Inflammatory macrophage treated with lipopolysaccharide for 1 hour (primary cell): Measurements from ENCODE around the gene CXCR2.
"Not testable (repeated sequence)": the region's sequence is repeated elsewhere in the genome, so short reads cannot be mapped to it uniquely, and the experiment has no call there.

Source experiments
- DNase-seq, 2 donors: peaks; one replicate each; pipeline ENCODE4 v3.0.0-alpha.2; 2020 to 2022

The CXCR2 gene

DNA sequence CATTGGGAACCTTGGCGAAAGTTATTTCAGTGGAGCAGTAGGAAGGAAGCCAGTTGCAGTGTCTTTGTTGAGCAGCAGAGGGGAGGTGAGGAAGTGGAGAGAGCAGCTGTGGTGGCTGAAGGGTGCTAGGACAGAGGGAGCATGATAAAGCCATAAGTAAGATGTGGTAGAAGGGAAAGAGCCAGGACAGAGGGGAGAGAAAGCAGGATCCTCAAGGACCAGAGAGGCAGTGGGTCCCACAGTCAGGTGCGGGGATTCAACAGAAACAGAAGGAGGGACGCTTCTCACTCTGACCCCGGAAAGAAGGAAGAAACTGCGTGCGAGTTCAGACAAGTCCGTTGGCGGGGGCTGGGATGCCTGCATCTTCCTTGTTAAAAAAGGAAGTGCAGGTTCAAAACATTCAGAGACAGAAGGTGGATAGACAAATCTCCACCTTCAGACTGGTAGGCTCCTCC is at the start of gene CXCR2:
Gene CXCR2, plus strand, starts transcription at position 403 of the 455 bp plus-strand sequence. CDS start 8,774 bp downstream, outside the sequence.
- peak in 1 of 2 donors; percentile 41 for DNase-seq

DNA sequence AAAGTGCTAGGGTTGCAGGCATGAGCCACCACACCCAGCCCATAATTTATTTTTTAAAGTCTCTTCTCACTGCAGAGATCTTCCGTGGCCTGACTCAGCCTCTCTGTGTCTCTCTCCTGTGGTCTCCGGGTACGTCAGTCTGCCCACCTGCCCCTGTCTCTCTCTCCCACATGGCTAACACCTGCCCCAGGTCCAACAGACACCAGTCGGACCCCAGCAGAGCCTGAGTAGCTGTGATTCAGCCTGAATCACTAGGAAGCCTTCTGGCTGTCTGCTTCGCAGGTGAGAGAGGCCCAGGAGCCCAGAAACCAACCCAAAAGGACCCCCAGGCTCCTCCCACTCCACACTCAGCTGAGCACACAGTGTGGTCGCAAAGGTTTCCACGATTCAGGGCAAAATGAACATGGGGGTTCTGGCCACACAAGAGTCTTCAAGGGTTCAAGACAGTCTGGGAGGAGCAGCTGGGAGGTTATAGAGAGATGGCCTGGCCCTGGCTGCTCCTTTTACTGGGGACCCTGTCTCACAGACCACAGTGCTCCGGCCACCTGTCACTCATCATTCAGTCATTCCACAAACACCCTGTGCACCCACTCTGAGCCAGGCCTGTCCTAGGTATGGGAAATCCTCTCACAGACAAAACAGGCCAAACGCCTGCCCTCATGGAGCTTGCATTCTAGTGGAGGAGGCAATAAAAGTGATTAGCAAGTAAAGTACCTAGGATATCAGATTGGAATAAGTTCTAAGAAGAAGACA is 48.2 kb upstream of the CXCR2 start:
- DNase-seq: no peak

DNA sequence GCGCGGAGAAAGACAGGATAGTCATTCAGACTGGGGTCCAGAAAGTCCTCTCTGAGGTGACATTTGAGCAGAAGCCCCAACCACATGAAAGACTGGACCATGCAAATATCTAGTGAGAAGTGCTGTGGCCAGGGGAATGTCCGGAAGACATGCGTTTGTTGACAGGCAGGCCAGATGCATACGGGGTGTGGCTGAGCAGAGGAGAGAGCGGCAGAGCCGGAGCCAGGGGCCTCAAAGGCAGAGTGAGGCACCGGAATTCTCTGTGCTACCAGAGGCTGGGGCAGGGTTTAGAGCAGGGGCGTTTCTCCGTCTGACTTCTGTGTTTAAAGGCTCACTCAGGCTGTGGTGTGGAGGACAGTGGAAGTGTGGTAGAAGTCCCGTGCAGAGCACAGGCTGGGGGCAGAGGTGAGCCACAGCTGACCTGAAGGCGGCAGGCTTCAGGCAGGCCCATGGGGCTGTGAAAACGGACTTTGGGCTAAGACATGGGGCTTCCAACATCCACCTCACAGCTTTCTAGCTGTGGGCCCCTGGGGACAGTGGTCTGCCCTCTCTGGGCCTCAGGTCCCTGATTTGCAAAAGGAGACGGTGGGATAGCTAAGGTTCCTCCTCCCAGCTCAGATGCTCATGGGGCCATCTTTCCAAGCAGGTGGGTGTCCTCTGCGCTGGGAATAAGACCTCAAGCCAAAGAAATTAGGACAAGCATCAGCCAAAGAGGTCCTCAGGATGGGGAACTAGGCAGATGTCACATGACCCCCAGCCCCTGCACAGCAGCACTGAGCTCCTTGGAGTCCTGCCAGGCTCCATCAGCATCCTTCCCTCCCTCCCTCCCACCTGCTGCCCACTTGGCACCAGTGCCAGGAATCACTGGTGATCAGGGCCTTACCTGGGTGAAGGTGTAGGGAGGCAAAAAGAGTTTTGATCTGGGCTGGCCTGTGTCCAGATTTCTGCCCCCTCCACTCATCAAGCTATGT is 45.6 kb upstream of the CXCR2 start:
- no peak for DNase-seq

DNA sequence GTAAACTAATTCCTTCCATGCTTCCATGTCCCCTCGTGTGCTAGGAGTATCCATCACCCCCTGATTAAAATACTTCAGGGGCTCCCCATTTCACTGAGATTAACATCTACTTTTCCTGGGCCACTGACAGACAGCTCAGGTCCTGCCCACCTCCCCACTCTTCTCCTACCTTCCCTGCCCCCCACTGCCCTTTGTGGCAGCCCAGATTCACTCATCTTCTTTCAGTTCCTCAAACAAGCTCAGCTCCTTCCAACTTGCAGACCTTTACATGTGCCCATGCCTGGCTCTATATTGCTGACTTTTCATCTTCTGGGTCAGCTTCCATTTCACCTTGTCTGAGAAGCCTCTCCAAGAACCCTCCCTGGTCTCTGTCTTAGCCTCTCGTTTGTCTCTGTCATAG is 44.8 kb upstream of the CXCR2 start:
- DNase-seq: peak; percentile 40 to 44

DNA sequence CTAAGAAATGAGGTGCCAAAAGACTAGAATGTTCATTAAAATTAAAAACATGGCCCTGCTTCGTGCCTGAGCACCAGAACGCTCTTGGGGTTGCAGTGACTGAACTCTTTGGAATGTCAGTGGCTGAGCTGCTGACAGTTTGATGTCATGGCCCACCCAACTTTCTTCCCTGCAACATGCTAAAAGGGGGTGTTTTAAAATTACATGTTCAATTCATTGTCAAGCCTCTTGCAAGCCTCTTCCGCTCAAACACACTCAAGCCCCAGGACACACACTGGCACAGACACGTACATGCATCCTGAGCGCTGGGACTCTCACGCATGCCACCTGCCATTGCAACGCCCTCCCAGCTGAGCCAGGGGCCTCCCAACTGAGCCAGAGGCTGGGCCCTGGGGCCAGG is 44.1 kb upstream of the CXCR2 start:
- DNase-seq: no peak

DNA sequence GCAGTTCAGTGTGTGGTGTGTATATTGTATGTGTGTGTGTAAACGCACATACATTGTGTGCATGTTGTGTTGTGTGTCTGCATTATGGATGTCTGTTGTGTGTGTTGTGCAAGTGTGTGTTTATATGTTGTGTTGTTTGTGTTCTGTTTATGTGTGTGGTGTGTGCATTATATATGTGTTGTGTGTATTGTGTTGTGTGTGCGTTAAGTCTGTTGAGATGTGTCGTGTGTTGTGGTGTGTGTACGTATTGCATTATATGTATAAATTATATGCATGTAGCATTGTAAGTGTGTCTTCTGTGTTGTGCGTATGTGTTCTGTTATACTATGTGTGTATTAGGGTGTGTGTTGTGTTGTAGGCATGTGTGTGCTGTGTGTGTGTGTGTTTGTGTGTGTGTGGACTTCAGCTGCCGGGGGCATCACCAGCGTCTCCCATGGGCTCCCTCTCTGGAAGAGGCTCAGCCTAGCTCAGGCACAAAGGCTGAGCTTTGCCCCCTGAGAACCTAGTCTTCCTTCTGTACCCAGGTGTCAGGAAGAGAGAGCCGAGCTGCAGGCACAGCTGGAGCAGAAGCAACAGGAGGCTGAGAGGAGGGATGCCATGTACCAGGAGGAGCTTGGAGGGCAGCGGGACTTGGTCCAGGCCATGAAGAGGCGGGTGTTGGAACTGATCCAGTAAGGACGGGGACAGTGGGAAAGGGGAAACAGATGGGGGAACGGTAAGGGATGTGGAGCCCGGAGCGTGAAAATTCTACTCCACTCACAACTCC is 43.1 kb upstream of the CXCR2 start:
- DNase-seq: no peak

DNA sequence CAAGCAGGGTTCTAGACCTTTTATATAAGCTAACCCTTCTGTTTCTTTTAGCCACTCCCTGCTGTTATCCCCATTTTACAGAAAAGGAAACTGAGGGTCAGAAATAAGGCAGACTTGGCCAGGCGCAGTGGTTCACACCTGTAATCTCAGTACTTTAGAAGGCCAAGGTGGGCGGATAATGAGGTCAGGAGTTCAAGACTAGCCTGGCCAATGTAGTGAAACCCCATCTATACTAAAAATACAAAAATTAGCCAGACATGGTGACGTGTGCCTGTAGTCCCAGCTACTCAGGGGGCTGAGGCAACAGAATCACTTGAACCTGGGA is 42.5 kb upstream of the CXCR2 start:
- no peak for DNase-seq

DNA sequence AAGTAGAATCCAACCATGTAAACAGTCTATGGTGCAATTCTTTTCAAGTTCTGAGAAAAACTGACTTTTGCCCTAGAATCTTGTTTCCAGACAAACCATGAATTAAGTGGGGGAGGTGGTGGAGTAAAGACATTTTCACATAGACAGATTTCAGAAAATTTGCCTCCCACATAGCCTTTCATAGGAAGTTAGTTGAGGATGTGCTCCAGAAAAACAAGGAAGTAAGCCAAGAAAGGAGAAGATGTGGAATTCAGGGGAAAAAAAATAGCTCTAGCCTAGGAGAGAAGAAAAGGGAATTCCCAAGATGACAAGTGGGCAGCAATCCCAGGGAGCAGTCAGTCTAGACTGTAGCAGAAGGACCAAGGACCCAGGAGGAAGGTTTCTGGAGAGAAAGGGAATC is 39.4 kb upstream of the CXCR2 start:
- peak; percentile 79 to 92 for DNase-seq

DNA sequence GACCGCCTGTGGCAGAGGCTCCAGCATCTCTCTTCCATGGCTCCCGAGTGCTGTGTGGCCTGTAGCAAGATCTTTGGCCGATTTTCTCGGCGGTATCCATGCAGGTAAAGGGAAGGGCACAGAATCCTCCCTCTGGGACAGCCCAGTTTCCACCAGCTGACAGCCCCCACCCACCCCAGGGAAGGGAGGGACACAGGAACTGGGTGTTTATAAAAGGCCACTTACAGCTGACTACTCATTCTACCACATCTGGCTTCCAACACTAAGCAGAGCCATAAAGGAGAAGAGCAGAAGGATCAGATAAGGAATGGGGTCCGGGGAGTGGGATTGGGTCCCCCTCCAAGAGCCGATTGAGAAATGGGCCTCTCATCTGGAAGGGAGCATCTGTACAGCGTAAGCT is 36.6 kb upstream of the CXCR2 start:
- no peak for DNase-seq

DNA sequence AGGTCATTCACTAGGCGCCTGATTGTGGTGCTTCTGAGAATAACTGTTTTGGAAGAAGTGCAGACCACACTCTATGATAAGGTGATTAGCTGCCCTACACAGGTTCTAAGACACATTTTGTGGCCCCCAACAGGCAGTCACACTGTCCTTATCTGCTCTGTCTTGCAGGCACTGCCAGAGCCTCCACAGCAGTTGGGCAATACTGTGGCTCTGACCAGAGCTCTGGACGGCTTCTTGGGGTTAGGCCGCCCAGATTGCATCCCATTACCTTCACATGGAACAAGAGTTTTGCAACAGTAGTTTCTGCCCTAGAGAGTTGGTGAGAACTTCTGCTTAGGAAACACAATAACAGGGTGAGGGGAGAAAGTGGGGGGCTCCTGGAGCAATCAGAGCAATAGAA is 34.1 kb upstream of the CXCR2 start:
- DNase-seq: peak; percentile 37 to 56

DNA sequence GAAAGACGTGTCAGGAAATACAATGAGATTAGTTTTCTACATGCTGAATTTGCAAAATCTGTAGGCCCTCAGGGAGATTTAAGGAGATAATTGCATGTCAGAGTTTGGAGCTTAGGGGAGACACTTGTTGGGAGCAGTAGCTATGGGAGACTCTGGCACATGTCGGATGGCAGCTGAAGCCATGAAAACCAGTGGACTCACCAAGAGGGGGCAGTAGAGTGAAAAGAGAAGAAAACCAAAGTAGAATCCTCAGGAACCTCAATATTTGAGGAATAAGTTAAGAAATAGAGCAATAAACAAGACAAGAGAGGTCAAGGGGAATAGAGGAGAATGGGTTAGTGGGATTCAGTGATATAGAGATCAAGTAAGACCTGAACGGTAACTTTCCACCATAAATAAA is 31.9 kb upstream of the CXCR2 start:
- peak in 1 of 2 donors; percentile 50 for DNase-seq

DNA sequence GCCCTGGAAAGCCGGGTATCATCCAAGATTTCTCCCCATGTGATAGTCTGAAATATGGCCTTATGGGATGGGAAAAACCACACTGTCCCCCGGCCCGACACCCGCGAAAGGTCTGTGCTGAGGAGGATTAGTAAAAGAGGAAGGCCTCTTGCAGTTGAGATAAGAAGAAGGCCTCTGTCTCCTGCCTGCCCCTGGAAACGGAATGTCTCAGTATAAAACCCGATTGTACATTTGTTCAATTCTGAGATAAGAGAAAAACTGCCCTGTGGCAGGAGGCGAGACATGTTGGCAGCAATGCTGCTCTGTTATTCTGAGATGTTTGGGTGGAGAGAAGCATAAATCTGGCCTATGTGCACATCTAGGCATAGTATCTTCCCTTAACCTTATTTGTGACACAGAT is 30.0 kb upstream of the CXCR2 start:
- no peak for DNase-seq

DNA sequence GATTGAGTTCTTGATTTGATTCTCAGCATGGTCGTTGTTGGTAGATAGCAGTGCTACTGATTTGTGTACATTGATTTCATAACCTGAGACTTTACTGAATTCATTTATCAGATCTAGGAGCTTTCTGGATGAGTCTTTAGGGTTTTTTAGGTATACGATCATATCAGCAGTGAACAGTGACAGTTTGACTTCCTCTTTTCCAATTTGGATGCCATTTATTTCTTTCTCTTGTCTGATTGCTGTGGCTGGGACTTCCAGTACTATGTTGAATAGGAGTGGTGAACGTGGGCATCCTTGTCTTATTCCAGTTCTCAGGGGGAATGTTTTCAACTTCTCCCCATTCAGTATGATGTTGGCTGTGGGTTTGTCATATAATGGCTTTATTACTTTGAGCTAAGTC is 27.9 kb upstream of the CXCR2 start:
- DNase-seq: no peak

DNA sequence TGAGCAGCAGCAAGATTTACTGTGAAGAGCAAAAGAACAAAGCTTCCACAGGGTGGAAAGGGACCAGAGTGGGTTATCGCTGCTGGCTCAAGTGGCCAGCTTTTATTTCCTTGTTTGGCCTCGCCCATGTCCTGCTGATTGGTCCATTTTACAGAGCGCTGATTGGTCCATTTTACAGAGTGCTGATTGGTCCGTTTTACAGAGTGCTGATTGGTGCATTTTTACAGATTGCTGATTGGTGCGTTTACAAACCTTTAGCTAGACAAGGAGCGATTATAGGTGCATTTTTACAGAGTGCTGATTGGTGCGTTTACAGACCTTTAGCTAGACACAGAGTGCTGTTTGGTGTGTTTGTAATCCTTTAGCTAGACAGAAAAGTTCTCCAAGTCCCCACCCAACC is 17.0 kb upstream of the CXCR2 start:
- not testable (repeated sequence) for DNase-seq

DNA sequence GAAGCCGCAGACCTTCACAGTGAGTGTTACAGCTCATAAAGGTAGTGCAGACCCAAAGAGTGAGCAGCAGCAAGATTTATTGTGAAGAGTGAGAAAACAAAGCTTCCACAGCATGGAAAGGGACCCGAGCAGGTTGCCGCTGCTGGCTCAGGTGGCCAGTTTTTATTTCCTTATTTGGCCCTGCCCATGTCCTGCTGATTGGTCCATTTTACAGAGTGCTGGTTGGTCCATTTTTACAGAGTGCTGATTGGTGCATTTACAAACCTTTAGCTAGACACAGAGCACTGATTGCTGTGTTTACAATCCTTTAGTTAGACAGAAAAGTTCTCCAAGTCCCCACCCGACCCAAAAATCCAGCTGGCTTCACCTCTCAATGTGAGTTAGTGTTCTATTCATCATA is 4.0 kb upstream of the CXCR2 start:
- DNase-seq: not testable (repeated sequence)

DNA sequence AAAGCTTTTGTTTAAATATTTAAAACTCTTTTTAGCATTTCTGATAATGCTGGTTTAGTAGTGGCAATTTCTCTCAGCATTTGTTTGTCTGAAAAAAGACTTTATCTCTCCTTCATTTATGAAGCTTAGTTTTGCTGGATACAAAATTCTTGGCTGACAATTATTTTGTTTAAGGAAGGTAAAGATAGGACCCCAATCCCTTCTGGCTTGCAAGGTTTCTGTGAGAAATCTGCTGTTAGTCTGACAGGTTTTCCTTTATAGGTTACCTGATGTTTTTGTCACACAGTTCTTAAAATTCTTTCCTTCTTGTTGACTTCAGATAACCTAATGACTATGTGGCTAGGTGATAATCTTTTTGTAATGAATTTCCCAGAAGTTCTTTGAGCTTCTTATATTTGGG is 3.5 kb upstream of the CXCR2 start:
- DNase-seq: not testable (repeated sequence)

DNA sequence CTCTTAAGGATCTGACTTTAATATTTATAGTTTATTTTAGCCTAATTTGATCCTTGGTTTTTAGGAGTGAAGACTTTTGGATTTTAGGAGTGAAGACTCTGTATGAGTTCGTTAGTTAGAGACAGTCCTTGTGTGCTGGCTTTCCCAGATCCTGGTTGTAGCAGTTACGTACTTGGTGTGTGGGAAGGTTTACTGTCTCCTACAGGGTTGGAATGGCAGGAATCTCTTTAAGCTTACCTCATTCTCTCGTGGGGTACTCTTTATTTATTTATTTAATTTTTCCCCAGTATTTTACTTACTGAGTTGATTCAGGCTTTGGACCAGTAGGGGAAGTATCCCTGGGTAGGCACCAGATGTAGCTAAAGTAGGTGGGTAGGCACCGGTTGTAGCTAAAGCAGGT is 1.8 kb upstream of the CXCR2 start:
- DNase-seq: no peak

DNA sequence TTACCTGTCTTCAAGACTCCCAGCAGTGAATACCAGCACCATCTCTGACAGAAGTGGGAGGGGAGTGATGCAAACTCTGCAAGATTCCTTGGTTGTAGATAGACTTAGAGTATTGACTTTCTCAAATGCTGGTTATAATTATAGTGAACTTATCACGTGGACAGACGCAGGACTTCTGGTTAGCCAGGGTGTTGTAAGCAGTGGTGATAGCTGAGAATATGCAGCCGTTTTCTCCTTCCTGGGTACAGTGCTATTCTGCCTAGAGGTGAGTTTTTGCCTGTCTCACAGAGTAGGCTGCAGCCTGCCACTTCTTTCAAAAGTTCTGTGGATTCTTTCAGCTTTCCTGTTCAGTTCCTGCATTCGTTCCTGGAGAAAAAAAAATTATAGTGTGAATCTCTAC is 733 bp upstream of the CXCR2 start:
- DNase-seq: no peak

DNA sequence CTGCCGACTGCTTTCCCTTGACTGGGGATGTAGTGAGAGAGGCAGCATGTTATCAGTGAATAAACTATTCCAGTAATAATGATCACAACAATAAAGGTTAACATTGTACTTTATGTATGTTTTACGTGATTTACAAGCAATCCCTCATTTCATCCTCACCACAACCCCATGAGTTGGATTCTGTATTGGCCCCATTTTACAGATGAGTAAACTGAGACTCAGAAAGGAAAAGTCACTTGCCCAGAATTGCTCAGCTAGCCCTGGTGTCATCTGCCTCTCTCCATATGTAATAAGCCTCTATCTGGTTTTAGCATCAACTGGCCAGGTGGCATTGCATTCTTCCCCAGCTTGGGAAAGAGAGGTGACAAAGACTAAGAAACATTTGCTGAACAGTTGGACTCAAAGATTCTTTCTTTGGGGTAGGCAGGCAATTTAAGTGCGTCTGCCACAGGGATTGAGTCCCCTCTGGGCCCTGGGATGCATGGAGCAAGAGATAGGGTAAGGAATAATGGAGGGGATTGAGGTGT is 2.2 kb downstream of the CXCR2 start:
- DNase-seq: no peak

DNA sequence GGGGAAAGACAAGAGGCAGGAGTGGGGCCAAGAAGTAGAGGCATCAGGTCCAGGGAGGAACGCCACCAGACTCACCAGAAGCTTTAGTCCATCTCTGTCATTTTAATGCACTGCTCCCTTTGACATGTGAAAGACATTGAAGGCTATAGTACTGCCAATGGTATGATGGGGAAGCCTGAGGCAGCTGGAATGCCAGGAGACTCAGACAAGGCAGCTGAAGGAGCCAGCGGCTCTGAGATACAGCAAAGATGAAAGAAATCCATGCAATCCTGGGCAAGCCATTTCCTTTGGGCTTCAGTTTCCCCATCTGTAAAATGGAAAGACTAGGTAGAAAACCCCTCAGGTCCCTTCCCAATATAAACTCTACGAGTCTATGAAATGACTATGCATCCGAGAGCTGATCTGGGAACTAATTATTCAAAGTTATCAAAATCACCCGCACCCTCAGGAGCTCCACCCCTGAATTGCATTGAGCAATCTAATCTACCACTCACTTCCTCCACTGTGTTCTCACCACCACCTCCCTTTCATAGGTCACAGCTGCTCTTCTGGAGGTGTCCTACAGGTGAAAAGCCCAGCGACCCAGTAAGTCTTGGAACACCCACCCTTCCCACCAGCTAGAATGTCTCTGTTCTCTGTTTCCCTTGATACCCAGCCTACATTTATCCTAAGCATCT is 3.1 kb downstream of the CXCR2 start:
- no peak for DNase-seq

DNA sequence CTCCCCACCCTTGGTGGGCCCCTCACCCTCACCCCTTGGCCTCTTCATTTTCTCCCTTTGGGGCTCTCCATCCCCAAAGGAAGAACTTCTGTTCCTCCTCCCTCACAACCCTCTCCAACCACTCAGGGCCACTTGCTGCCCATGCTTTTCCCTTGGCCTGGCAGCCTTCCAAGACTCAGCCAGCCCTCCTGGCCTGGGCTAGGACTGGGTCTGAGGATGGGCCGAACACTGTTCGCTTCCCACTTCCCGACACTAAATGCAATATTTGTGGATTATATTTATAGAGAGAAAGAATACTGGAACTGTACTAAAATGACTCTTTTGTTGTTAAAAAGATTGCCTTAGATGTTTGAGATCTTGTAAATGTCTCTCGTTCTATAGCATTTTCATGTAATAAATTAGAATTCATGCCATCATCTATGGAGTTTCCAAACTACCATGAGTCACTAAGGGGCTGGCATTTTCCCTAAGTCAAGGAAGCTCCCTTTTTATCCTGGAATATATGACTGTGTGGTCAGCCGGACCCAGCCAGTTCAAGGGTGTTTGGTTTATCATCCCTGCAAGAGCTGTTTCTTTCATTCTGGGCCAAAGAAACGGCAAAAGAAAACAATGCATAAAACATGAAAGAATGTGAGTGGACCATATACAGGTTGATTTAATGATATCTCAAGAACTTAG is 3.8 kb downstream of the CXCR2 start:
- no peak for DNase-seq

DNA sequence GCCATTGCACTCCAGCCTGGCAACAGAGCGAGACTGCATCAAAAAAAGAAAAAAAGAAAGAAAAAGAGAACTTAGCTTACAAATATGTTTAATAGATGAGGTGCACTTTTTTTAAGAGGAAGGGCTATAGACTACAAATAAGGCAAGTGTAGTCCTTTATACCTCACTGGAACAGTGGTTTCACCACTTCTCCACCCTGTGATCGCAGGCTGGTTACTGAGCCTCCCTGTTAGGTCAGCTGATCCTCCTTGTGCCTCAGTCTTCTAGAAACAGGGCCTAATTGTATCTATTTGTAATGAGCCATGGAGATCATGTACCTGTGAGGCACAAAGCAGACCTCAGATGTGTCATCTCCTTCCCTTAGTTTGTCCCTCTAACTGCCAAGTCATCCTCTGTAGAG is 4.5 kb downstream of the CXCR2 start:
- DNase-seq: no peak
